DOHH2 (cell line): Measurements from ENCODE around the gene TMEM82.

Experiments
- H3F3A ChIP-seq: fragments of 200-600 bp; sonication (generic), shearing (Covaris generic); 2 replicates; pipeline ENCODE4 v1.6.0; 2016; ENCODE audit warnings: antibody characterized with exemption, mild to moderate bottlenecking; ENCODE audit not compliant: control insufficient read depth, insufficient read depth
- H3K27ac ChIP-seq: fragments of 200-600 bp; sonication (generic); 2 replicates; pipeline ENCODE4 v1.5.1; 2014; ENCODE audit warnings: low read depth, mild to moderate bottlenecking, low read length, moderate library complexity
- H3K27me3 ChIP-seq: fragments of 200-600 bp; sonication (generic); 2 replicates; pipeline ENCODE4 v1.6.1; 2014; ENCODE audit warnings: mild to moderate bottlenecking, low read length, mixed read lengths; ENCODE audit not compliant: control insufficient read depth
- H3K36me3 ChIP-seq: fragments of 200-600 bp; sonication (generic); 2 replicates; pipeline ENCODE4 v1.6.1; 2014; ENCODE audit warnings: mild to moderate bottlenecking, low read length, moderate library complexity, mixed read lengths; ENCODE audit not compliant: control insufficient read depth
- H3K4me1 ChIP-seq: fragments of 200-600 bp; sonication (generic); 2 replicates; pipeline ENCODE4 v1.6.1; 2014; ENCODE audit warnings: mild to moderate bottlenecking, low read length, mixed read lengths; ENCODE audit not compliant: control insufficient read depth
- H3K4me2 ChIP-seq: fragments of 200-600 bp; sonication (generic); 2 replicates; pipeline ENCODE4 v1.6.0; 2014; ENCODE audit warnings: mild to moderate bottlenecking, low read length, moderate library complexity
- H3K4me3 ChIP-seq: fragments of 200-600 bp; sonication (generic); 2 replicates; pipeline ENCODE4 v1.5.1; 2014; ENCODE audit warnings: mild to moderate bottlenecking, low read length, mixed read lengths
- H3K79me2 ChIP-seq: fragments of 200-600 bp; sonication (generic); 2 replicates; pipeline ENCODE4 v1.6.1; 2014; ENCODE audit warnings: mild to moderate bottlenecking, low read length, mixed read lengths; ENCODE audit not compliant: control insufficient read depth
- H3K9me2 ChIP-seq: fragments of 200-600 bp; sonication (generic); replicated peaks from 2 replicates; pipeline ENCODE4 v1.6.1; 2014; ENCODE audit warnings: mild to moderate bottlenecking, low read length, mixed read lengths; ENCODE audit not compliant: control insufficient read depth
- H3K9me3 ChIP-seq: fragments of 200-600 bp; sonication (generic); 2 replicates; pipeline ENCODE4 v1.6.1; 2014; ENCODE audit warnings: antibody characterized with exemption, low read length, mixed read lengths; ENCODE audit not compliant: control insufficient read depth, insufficient read depth
- H4K20me1 ChIP-seq: fragments of 200-600 bp; sonication (generic); 2 replicates; pipeline ENCODE4 v1.6.0; 2014; ENCODE audit warnings: low read depth, mild to moderate bottlenecking, antibody characterized with exemption, low read length, moderate library complexity; ENCODE audit not compliant: control insufficient read depth, insufficient read depth
- CTCF ChIP-seq: fragments of 200-600 bp; sonication (generic); IDR thresholded peaks from one replicate; pipeline ENCODE4 v1.5.1; 2014; ENCODE audit warnings: antibody characterized with exemption, mild to moderate bottlenecking, low read depth, low read length; ENCODE audit not compliant: poor library complexity, severe bottlenecking
- EZH2phosphoT487 ChIP-seq: fragments of 200-600 bp; sonication (generic); IDR thresholded peaks from 2 replicates; pipeline ENCODE4 v1.6.1; 2017; ENCODE audit warnings: borderline replicate concordance, mild to moderate bottlenecking, antibody characterized with exemption, low read length, moderate library complexity, mixed read lengths

The TMEM82 gene

DNA sequence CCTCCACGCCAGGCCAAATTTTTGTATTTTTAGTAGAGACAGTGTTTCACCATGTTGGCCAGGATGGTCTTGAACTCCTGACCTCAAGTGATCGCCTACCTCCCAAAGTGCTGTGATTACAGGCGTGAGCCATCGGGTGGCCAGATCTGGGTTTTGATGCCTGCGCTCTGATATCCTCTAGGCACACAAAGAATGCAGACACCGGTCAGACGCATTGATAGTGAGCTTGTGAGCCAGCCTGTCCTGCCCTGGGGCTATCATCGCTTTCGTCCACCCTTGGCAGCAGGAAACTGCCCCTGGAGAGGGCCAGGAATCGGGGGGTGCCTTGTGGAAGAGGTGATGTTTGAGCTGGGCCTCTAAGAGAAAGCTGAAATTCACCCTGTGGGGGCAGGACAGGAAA, 20.2 kb downstream of the TMEM82 start:
- Histone ChIP-seq H3K4me2 (no peak overlapping the region), H3K4me1 (peaks cover 7% of the 10 kb centered on the region), H3K27ac (no peak overlapping the region), H3F3A (no peaks in the 10 kb centered on the region), H3K9me2 (no peaks in the 10 kb centered on the region), H3K36me3 (no peaks in the 10 kb centered on the region), H4K20me1 (peaks cover 3% of the 10 kb centered on the region; the same call in 1 of the 2 replicates), H3K27me3 (peaks cover 24% of the 10 kb centered on the region), H3K79me2 (no peaks in the 10 kb centered on the region), H3K4me3 (no peak overlapping the region), H3K9me3 (no peaks in the 10 kb centered on the region)
- no peak for TF ChIP-seq EZH2phosphoT487

- no peaks in the 10 kb centered on the region for H3K9me3 ChIP-seq
- H3K36me3 ChIP-seq, result no peaks in the 10 kb centered on the region
- H4K20me1 ChIP-seq, result peaks cover 3% of the 10 kb centered on the region; the same call in 1 of the 2 replicates
- H3K4me1 ChIP-seq, result peaks cover 7% of the 10 kb centered on the region
- peaks cover 12% of the 10 kb centered on the region for H3K27me3 ChIP-seq
- TF ChIP-seq CTCF (no peak), EZH2phosphoT487 (no peak)
- no peak overlapping the region for H3K27ac ChIP-seq
- no peaks in the 10 kb centered on the region for H3K9me2 ChIP-seq
- no peaks in the 10 kb centered on the region for H3F3A ChIP-seq
- no peak overlapping the region for H3K4me3 ChIP-seq
- H3K4me2 ChIP-seq, result no peak overlapping the region
- H3K79me2 ChIP-seq, result no peaks in the 10 kb centered on the region
Measured at GRCh38 chr1:15764269-15764764, 22.0 kb downstream of the TMEM82 start.

DNA sequence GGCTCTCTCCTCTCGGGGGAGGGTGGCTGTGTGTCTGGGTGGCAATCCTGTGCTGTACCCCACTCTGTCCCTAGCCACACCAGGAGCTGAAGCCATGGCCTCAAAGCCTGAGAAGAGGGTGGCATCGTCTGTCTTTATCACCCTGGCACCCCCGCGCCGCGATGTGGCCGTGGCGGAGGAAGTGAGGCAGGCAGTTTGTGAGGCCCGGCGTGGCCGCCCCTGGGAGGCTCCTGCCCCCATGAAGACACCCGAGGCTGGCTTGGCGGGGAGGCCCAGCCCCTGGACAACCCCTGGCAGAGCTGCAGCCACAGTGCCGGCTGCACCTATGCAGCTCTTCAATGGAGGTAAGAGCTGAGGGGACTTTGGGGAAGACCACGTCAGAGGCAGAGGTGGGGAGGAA, 22.6 kb downstream of the TMEM82 start:
- TF ChIP-seq CTCF (no peak), EZH2phosphoT487 (no peak)
- no peaks in the 10 kb centered on the region for H3K9me3 ChIP-seq
- H3K9me2 ChIP-seq, result no peaks in the 10 kb centered on the region
- no peaks in the 10 kb centered on the region for H3F3A ChIP-seq
- no peaks in the 10 kb centered on the region for H3K79me2 ChIP-seq
- no peak overlapping the region for H3K4me2 ChIP-seq
- H3K36me3 ChIP-seq, result no peaks in the 10 kb centered on the region
- peaks cover 3% of the 10 kb centered on the region; the same call in 1 of the 2 replicates for H4K20me1 ChIP-seq
- H3K4me1 ChIP-seq, result peaks cover 7% of the 10 kb centered on the region
- no peak overlapping the region for H3K4me3 ChIP-seq
- no peak overlapping the region for H3K27ac ChIP-seq
- H3K27me3 ChIP-seq, result peaks cover 7% of the 10 kb centered on the region; the same call in 1 of the 2 replicates

DNA sequence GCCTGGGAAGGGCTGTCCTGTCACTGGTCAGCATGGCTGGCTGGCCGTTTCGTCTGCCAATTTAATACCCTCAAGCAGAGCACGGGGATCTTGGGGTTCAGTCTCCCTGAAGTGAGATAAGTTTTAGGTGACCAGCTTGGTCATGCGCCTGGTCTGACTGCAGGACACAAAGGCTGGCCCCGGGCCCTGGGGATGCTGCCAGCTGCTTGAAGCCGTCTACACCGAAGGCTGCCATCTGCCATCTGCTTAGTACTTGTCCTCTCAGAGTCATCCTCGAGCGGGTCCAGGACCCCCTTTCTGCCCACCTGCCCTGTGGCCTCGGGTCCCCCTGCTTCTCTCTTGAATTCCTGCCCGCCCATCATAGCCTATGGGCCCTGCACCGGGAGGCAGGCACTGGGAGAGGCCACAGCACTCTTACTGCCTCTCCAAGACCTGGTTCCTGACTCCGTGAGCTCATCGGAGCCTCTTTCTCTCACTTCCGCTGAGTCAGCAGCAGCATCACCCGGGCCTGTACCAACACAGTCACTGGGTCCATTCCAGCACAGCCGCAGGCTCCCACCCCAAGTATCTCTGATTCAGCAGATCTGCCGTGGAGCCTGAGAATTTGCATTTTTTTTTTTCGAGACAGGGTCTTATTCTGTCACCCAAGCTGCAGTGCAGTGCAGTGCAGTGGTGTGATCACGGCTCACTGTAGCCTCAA, 23.3 kb downstream of the TMEM82 start:
- H3K9me3 ChIP-seq, result no peaks in the 10 kb centered on the region
- H3K27me3 ChIP-seq, result peaks cover 4% of the 10 kb centered on the region; the same call in 1 of the 2 replicates
- H3K9me2 ChIP-seq, result no peaks in the 10 kb centered on the region
- H3K36me3 ChIP-seq, result no peaks in the 10 kb centered on the region
- TF ChIP-seq CTCF, result no peak
- TF ChIP-seq EZH2phosphoT487, result no peak
- H3K4me3 ChIP-seq, result no peak overlapping the region
- H3K27ac ChIP-seq, result no peak overlapping the region
- H3K79me2 ChIP-seq, result no peaks in the 10 kb centered on the region
- no peak overlapping the region for H3K4me2 ChIP-seq
- peaks cover 7% of the 10 kb centered on the region for H3K4me1 ChIP-seq
- H3F3A ChIP-seq, result no peaks in the 10 kb centered on the region
- H4K20me1 ChIP-seq, result peaks cover 3% of the 10 kb centered on the region; the same call in 1 of the 2 replicates
